ENCODE measurements around the gene ADAP1.

GRCh38 chr7:984361-985126, 30.1 kb upstream of the ADAP1 start:
- TF ChIP-seq, protein P1, sequence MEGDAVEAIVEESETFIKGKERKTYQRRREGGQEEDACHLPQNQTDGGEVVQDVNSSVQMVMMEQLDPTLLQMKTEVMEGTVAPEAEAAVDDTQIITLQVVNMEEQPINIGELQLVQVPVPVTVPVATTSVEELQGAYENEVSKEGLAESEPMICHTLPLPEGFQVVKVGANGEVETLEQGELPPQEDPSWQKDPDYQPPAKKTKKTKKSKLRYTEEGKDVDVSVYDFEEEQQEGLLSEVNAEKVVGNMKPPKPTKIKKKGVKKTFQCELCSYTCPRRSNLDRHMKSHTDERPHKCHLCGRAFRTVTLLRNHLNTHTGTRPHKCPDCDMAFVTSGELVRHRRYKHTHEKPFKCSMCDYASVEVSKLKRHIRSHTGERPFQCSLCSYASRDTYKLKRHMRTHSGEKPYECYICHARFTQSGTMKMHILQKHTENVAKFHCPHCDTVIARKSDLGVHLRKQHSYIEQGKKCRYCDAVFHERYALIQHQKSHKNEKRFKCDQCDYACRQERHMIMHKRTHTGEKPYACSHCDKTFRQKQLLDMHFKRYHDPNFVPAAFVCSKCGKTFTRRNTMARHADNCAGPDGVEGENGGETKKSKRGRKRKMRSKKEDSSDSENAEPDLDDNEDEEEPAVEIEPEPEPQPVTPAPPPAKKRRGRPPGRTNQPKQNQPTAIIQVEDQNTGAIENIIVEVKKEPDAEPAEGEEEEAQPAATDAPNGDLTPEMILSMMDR (conservative IDR thresholded peaks at IDR 0.05; ENCODE audit: low read length): no peak
- no peak for TF ChIP-seq EZH2phosphoT487 (IDR thresholded peaks at IDR 0.05; ENCODE audit: borderline replicate concordance)

All from Loucy (cell line).